Measurements from ENCODE around the gene RPE.

The RPE gene

GRCh38 chr2:210002158-210003157 lies at the start of gene RPE:
TSS of gene RPE (plus strand) at chr2:210002638. CDS start at chr2:210002662, 24 bp downstream.
- H3K4me3 Mint-ChIP-seq = peak within 1 kb of the TSS; percentile 99
- peak within 1 kb of the TSS; percentile 94 for H3K27ac Mint-ChIP-seq
- H3K9me3 Mint-ChIP-seq = peaks cover 3% of the 10 kb centered on the region
- peaks cover 40% of the 10 kb centered on the region for H3K4me1 Mint-ChIP-seq (ENCODE audit: low read depth)
- peak; percentile 95 for DNase-seq (ENCODE audit: low spot score)
- H3K36me3 Mint-ChIP-seq (ENCODE audit: low read depth) = peaks cover 13% of the 10 kb centered on the region
- H3K27me3 Mint-ChIP-seq (ENCODE audit: low read depth) = no peaks in the 10 kb centered on the region

- Mint-ChIP-seq H3K27me3 (ENCODE audit: low read depth) (peaks cover 10% of the 10 kb centered on the region), H3K36me3 (ENCODE audit: low read depth) (no peaks in the 10 kb centered on the region), H3K4me1 (ENCODE audit: low read depth) (no peaks in the 10 kb centered on the region), H3K4me3 (no peak overlapping the region), H3K27ac (no peak overlapping the region), H3K9me3 (no peaks in the 10 kb centered on the region)
- DNase-seq (ENCODE audit: low spot score) = no peak
Observed at GRCh38 chr2:209956271-209956670, 46.2 kb upstream of the RPE start.

GRCh38 chr2:209958016-209958415 lies 44.4 kb upstream of the RPE start:
- DNase-seq (ENCODE audit: low spot score) = no peak
- no peaks in the 10 kb centered on the region for H3K4me1 Mint-ChIP-seq (ENCODE audit: low read depth)
- no peaks in the 10 kb centered on the region for H3K36me3 Mint-ChIP-seq (ENCODE audit: low read depth)

GRCh38 chr2:209960045-209960444 lies 42.4 kb upstream of the RPE start:
- H3K4me1 Mint-ChIP-seq (ENCODE audit: low read depth) = no peaks in the 10 kb centered on the region
- DNase-seq (ENCODE audit: low spot score) = no peak
- peaks cover 15% of the 10 kb centered on the region for H3K27me3 Mint-ChIP-seq (ENCODE audit: low read depth)
- H3K4me3 Mint-ChIP-seq = no peak overlapping the region
- no peak overlapping the region for H3K27ac Mint-ChIP-seq
- no peaks in the 10 kb centered on the region for H3K9me3 Mint-ChIP-seq
- no peaks in the 10 kb centered on the region for H3K36me3 Mint-ChIP-seq (ENCODE audit: low read depth)

More at GRCh38 chr2:209958016-209958415, 44.4 kb upstream of the RPE start:
- Mint-ChIP-seq H3K27ac (no peak overlapping the region), H3K9me3 (no peaks in the 10 kb centered on the region), H3K27me3 (ENCODE audit: low read depth) (peaks cover 13% of the 10 kb centered on the region), H3K4me3 (no peak overlapping the region)

- no peaks in the 10 kb centered on the region for H3K9me3 Mint-ChIP-seq
- H3K27ac Mint-ChIP-seq = no peak overlapping the region
- peaks cover 15% of the 10 kb centered on the region for H3K27me3 Mint-ChIP-seq (ENCODE audit: low read depth)
- no peaks in the 10 kb centered on the region for H3K4me1 Mint-ChIP-seq (ENCODE audit: low read depth)
- H3K36me3 Mint-ChIP-seq (ENCODE audit: low read depth) = no peaks in the 10 kb centered on the region
- H3K4me3 Mint-ChIP-seq = no peak overlapping the region
- peak; percentile 19 for DNase-seq (ENCODE audit: low spot score)
Observed at GRCh38 chr2:209960676-209961630, 41.5 kb upstream of the RPE start.

GRCh38 chr2:209965723-209966122 lies 36.7 kb upstream of the RPE start:
- Mint-ChIP-seq H3K36me3 (ENCODE audit: low read depth) (no peaks in the 10 kb centered on the region), H3K27ac (no peak overlapping the region), H3K4me1 (ENCODE audit: low read depth) (no peaks in the 10 kb centered on the region), H3K27me3 (ENCODE audit: low read depth) (peaks cover 12% of the 10 kb centered on the region), H3K4me3 (no peak overlapping the region), H3K9me3 (no peaks in the 10 kb centered on the region)
- no peak for DNase-seq (ENCODE audit: low spot score)

- H3K27ac Mint-ChIP-seq = no peak overlapping the region
- H3K4me1 Mint-ChIP-seq (ENCODE audit: low read depth) = no peaks in the 10 kb centered on the region
- DNase-seq (ENCODE audit: low spot score) = no peak
- no peaks in the 10 kb centered on the region for H3K36me3 Mint-ChIP-seq (ENCODE audit: low read depth)
- H3K27me3 Mint-ChIP-seq (ENCODE audit: low read depth) = peaks cover 16% of the 10 kb centered on the region
- H3K4me3 Mint-ChIP-seq = no peak overlapping the region
- no peaks in the 10 kb centered on the region for H3K9me3 Mint-ChIP-seq
Observed at GRCh38 chr2:209969692-209970091, 32.7 kb upstream of the RPE start.

- no peaks in the 10 kb centered on the region for H3K36me3 Mint-ChIP-seq (ENCODE audit: low read depth)
- peaks cover 16% of the 10 kb centered on the region for H3K27me3 Mint-ChIP-seq (ENCODE audit: low read depth)
- H3K27ac Mint-ChIP-seq = no peak overlapping the region
- no peaks in the 10 kb centered on the region for H3K4me1 Mint-ChIP-seq (ENCODE audit: low read depth)
- no peak overlapping the region for H3K4me3 Mint-ChIP-seq
- H3K9me3 Mint-ChIP-seq = no peaks in the 10 kb centered on the region
- DNase-seq (ENCODE audit: low spot score) = no peak
Observed at GRCh38 chr2:209970271-209970670, 32.2 kb upstream of the RPE start.

- no peaks in the 10 kb centered on the region for H3K36me3 Mint-ChIP-seq (ENCODE audit: low read depth)
- no peak overlapping the region for H3K4me3 Mint-ChIP-seq
- no peak overlapping the region for H3K27ac Mint-ChIP-seq
Observed at GRCh38 chr2:209970711-209971110, 31.7 kb upstream of the RPE start.

GRCh38 chr2:209973328-209973727 lies 29.1 kb upstream of the RPE start:
- H3K27me3 Mint-ChIP-seq (ENCODE audit: low read depth) = peaks cover 12% of the 10 kb centered on the region
- no peaks in the 10 kb centered on the region for H3K4me1 Mint-ChIP-seq (ENCODE audit: low read depth)
- H3K4me3 Mint-ChIP-seq = no peak overlapping the region
- no peak overlapping the region for H3K27ac Mint-ChIP-seq
- no peak for DNase-seq (ENCODE audit: low spot score)
- no peaks in the 10 kb centered on the region for H3K9me3 Mint-ChIP-seq
- no peaks in the 10 kb centered on the region for H3K36me3 Mint-ChIP-seq (ENCODE audit: low read depth)

More at GRCh38 chr2:209970711-209971110, 31.7 kb upstream of the RPE start:
- Mint-ChIP-seq H3K4me1 (ENCODE audit: low read depth) (no peaks in the 10 kb centered on the region), H3K27me3 (ENCODE audit: low read depth) (peaks cover 16% of the 10 kb centered on the region), H3K9me3 (no peaks in the 10 kb centered on the region)
- DNase-seq (ENCODE audit: low spot score) = no peak

GRCh38 chr2:209974576-209974975 lies 27.9 kb upstream of the RPE start:
- no peaks in the 10 kb centered on the region for H3K9me3 Mint-ChIP-seq
- no peaks in the 10 kb centered on the region for H3K36me3 Mint-ChIP-seq (ENCODE audit: low read depth)
- DNase-seq (ENCODE audit: low spot score) = no peak
- H3K4me3 Mint-ChIP-seq = no peak overlapping the region
- peaks cover 12% of the 10 kb centered on the region for H3K27me3 Mint-ChIP-seq (ENCODE audit: low read depth)
- H3K27ac Mint-ChIP-seq = no peak overlapping the region
- H3K4me1 Mint-ChIP-seq (ENCODE audit: low read depth) = no peaks in the 10 kb centered on the region

GRCh38 chr2:209976698-209977385 lies 25.6 kb upstream of the RPE start:
- no peaks in the 10 kb centered on the region for H3K36me3 Mint-ChIP-seq (ENCODE audit: low read depth)
- no peak for DNase-seq (ENCODE audit: low spot score)
- H3K27ac Mint-ChIP-seq = no peak overlapping the region
- H3K4me3 Mint-ChIP-seq = no peak overlapping the region
- peaks cover 16% of the 10 kb centered on the region for H3K27me3 Mint-ChIP-seq (ENCODE audit: low read depth)
- H3K4me1 Mint-ChIP-seq (ENCODE audit: low read depth) = no peaks in the 10 kb centered on the region
- H3K9me3 Mint-ChIP-seq = no peaks in the 10 kb centered on the region

GRCh38 chr2:209977386-209978239 lies 24.8 kb upstream of the RPE start:
- Mint-ChIP-seq H3K4me1 (ENCODE audit: low read depth) (no peaks in the 10 kb centered on the region), H3K27ac (no peak overlapping the region), H3K36me3 (ENCODE audit: low read depth) (no peaks in the 10 kb centered on the region), H3K4me3 (no peak overlapping the region), H3K9me3 (no peaks in the 10 kb centered on the region), H3K27me3 (ENCODE audit: low read depth) (peaks cover 14% of the 10 kb centered on the region)
- no peak for DNase-seq (ENCODE audit: low spot score)

Data from T-helper 2 cell treated with Interferon-gamma antibody and Interleukin-4, amounts not matched to agents 5 μg/mL and 100 μg/mL, for 36 hours (primary cell).